AG04449 (cell line): Measurements from ENCODE around the gene SPECC1.

Experiments
- CTCF ChIA-PET: fragments of 350-600 bp; formaldehyde crosslinking; extraction: SDS; loops from one replicate; lab custom pipeline; 2021; ENCODE audit warnings: antibody characterized with exemption; lab: Yijun Ruan, JAX
- POLR2A ChIA-PET: fragments of 400-600, 350-600 bp; formaldehyde crosslinking; extraction: SDS; loops from one replicate; lab custom pipeline; 2020; ENCODE audit warnings: antibody characterized with exemption, inconsistent platforms; lab: Yijun Ruan, JAX
- DNase-seq: peaks from one replicate; pipeline ENCODE4 v3.0.0-alpha.2; 2010; ENCODE audit warnings: low read depth, low spot score
- H3K4me3 ChIP-seq: 2 replicates; pipeline ENCODE4 v1.5.1; 2011; ENCODE audit warnings: low read depth, mild to moderate bottlenecking, control low read depth, low read length
- CTCF ChIP-seq: IDR thresholded peaks from one replicate; pipeline ENCODE4 v1.5.1; 2011; ENCODE audit warnings: mild to moderate bottlenecking, moderate library complexity, low read length, control low read depth, inconsistent platforms; ENCODE audit not compliant: insufficient read depth; ENCODE audit errors: missing control alignments

SPECC1 gene

GRCh38 chr17:20154286-20155000, 145.3 kb downstream of the SPECC1 start:
- POLR2A ChIA-PET = no interaction called here
- no peak for DNase-seq
- no peak for TF ChIP-seq CTCF
- CTCF ChIA-PET = no interaction called here
- no peak overlapping the region for H3K4me3 ChIP-seq

- peak overlapping the region; percentile 57 for H3K4me3 ChIP-seq
- DNase-seq = no peak
- TF ChIP-seq CTCF = no peak
- POLR2A ChIA-PET = interaction anchor here (0.7 kb wide), 1 partner anchor 16 kb away, joined by 3 read pairs; no protein-coding TSS in a partner anchor
- CTCF ChIA-PET = no interaction called here
Measured at GRCh38 chr17:20155258-20156195, 146.4 kb downstream of the SPECC1 start.

DNA sequence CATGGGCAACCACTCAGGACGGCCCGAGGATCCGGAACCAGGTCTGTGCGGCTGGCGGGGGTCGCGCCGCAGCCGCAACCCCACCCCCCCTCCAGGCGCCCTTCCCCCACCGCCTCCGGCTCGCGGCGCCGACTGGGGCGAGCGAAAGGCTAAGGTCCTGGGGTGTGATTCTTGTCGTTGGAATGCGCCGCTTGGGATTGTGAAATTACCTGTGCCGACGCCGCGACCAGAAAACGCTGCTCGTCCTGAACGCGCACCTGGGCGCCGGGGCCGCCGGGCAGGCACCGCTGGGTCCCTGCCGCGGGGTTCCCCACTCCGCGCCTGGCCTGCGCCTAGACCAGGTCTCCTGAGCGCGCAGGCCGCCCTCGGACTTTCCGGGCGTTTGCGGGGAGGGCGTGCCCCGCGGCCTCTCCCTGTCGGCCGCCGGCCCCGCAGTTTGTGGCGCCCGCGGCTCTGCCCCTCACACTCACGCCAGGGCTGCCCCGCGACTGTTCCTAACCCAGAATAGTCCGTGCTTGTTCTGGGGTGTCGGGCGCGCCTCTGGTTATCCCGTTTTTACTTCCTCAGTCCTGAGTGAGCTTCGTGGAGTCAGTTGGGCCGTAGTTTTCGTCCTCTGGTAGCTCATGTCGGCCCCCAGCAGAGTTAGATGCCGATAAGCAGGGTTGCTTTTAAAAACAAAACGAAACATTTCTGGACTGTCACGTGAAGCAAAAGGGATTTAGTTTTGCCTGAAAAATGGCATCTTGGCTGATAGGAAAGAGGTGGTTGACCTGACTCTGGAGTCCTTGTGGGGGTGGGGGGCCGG, 147.2 kb downstream of the SPECC1 start:
- POLR2A ChIA-PET = interaction anchor here (0.7 kb wide), 1 partner anchor 15 kb away, joined by 3 read pairs; no protein-coding TSS in a partner anchor
- peak overlapping the region; percentile 57 for H3K4me3 ChIP-seq
- DNase-seq = no peak
- CTCF ChIA-PET = interaction anchor here (1.3 kb wide), 1 partner anchor 164 kb away, joined by 4 read pairs; no protein-coding TSS in a partner anchor
- TF ChIP-seq CTCF = no peak

GRCh38 chr17:20157001-20157310, 147.8 kb downstream of the SPECC1 start:
- CTCF ChIA-PET = interaction anchor here (1.3 kb wide), 1 partner anchor 165 kb away, joined by 4 read pairs; no protein-coding TSS in a partner anchor
- POLR2A ChIA-PET = no interaction called here
- peak overlapping the region; percentile 57; the same call in 1 of the 2 replicates for H3K4me3 ChIP-seq
- DNase-seq = no peak
- no peak for TF ChIP-seq CTCF

DNA sequence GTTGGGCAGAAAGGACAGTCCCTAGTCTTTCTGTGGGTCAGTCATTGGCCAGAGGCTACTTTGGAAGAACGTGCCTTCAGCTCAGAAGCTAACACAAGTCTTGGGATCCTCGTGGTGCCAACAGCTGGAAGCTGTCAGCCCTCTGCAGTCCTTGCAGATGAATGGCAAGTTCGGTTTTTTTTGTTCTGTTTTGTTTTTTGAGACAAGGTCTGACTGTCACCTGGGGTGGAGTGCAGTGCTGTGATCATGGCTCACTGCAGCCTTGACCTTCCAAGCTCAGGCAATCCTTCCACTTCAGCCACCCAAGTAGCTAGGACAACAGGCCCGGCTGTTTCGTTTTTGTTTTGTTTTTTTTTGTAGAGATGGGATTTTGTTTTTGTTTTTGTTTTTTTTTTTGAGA, 149.4 kb downstream of the SPECC1 start:
- POLR2A ChIA-PET = no interaction called here
- no peak for DNase-seq
- H3K4me3 ChIP-seq = no peak overlapping the region
- CTCF ChIA-PET = no interaction called here
- no peak for TF ChIP-seq CTCF
